ENCODE results near the gene AICDA.
"Not testable (repeated sequence)": the region's sequence is repeated elsewhere in the genome, so short reads cannot be mapped to it uniquely, and the experiment has no call there.

The AICDA gene
- 0 to 0.17 reads per million in 2 donors for total RNA-seq

GRCh38 chr12:8612629-8613028 lies at the start of gene AICDA:
TSS of gene AICDA (minus strand) at chr12:8612859. CDS start at chr12:8612767, 92 bp downstream.
- no peak for DNase-seq

- no peak for DNase-seq
These were observed 49.1 kb upstream of the AICDA start for GRCh38 chr12:8661751-8662150.

GRCh38 chr12:8661016-8661415 lies 48.4 kb upstream of the AICDA start:
- no peak for DNase-seq

GRCh38 chr12:8658346-8658745 lies 45.7 kb upstream of the AICDA start:
- DNase-seq, result no peak

- DNase-seq, result no peak
These were observed 42.8 kb upstream of the AICDA start for GRCh38 chr12:8655421-8655820.

GRCh38 chr12:8648576-8649205 lies 36.0 kb upstream of the AICDA start:
- no peak for DNase-seq

GRCh38 chr12:8647968-8648367 lies 35.3 kb upstream of the AICDA start:
- no peak for DNase-seq

GRCh38 chr12:8644345-8645248 lies 31.9 kb upstream of the AICDA start:
- no peak for DNase-seq

GRCh38 chr12:8642775-8643174 lies 30.1 kb upstream of the AICDA start:
- DNase-seq, result no peak

GRCh38 chr12:8639936-8640335 lies 27.3 kb upstream of the AICDA start:
- no peak for DNase-seq

GRCh38 chr12:8638951-8639350 lies 26.3 kb upstream of the AICDA start:
- DNase-seq, result no peak

GRCh38 chr12:8637666-8638065 lies 25.0 kb upstream of the AICDA start:
- no peak for DNase-seq

GRCh38 chr12:8637244-8637643 lies 24.6 kb upstream of the AICDA start:
- no peak for DNase-seq

- DNase-seq, result no peak
These were observed 23.9 kb upstream of the AICDA start for GRCh38 chr12:8636581-8636980.

GRCh38 chr12:8636007-8636346 lies 23.3 kb upstream of the AICDA start:
- not testable (repeated sequence) for DNase-seq

GRCh38 chr12:8635342-8636006 lies 22.8 kb upstream of the AICDA start:
- DNase-seq, result not testable (repeated sequence)

- DNase-seq, result no peak
These were observed 17.5 kb upstream of the AICDA start for GRCh38 chr12:8630131-8630530.

GRCh38 chr12:8629486-8630033 lies 16.9 kb upstream of the AICDA start:
- DNase-seq, result no peak

- no peak for DNase-seq
These were observed 16.1 kb upstream of the AICDA start for GRCh38 chr12:8628731-8629130.

GRCh38 chr12:8624750-8625149 lies 12.1 kb upstream of the AICDA start:
- DNase-seq, result not testable (repeated sequence)

- no peak for DNase-seq
These were observed 10.0 kb upstream of the AICDA start for GRCh38 chr12:8622646-8623045.

- DNase-seq, result no peak
These were observed 2.5 kb upstream of the AICDA start for GRCh38 chr12:8615206-8615605.

- not testable (repeated sequence) for DNase-seq
These were observed 1.2 kb upstream of the AICDA start for GRCh38 chr12:8613881-8614280.
